Activated naive CD4-positive, alpha-beta T cell treated with anti-CD3 and anti-CD28 coated beads, Interleukin-2, amount 10 ng/mL, durations not matched to agents 7 days and 5 days (primary cell): ENCODE results near the gene FGGY.

ENCODE experiments used
- CTCF ChIA-PET: fragments of 350-600 bp; sonication (Branson Sonifier 250); formaldehyde crosslinking; loops from one replicate; lab custom pipeline; 2021; ENCODE audit warnings: antibody characterized with exemption; lab: Charles Lee
- DNase-seq: peaks from one replicate; pipeline ENCODE4 v3.0.0-alpha.2; 2020
- H3K27ac Mint-ChIP-seq: one replicate; pipeline ENCODE4 v1.8.0; 2021; ENCODE audit warnings: mild to moderate bottlenecking, moderate library complexity, mixed read lengths
- H3K27me3 Mint-ChIP-seq: one replicate; pipeline ENCODE4 v1.8.0; 2021; ENCODE audit warnings: mild to moderate bottlenecking, mixed read lengths
- H3K36me3 Mint-ChIP-seq: one replicate; pipeline ENCODE4 v1.8.0; 2021; ENCODE audit warnings: mixed read lengths
- H3K4me1 Mint-ChIP-seq: one replicate; pipeline ENCODE4 v1.8.0; 2021; ENCODE audit warnings: mixed read lengths
- H3K4me3 Mint-ChIP-seq: one replicate; pipeline ENCODE4 v1.8.0; 2021; ENCODE audit warnings: mild to moderate bottlenecking, moderate library complexity, mixed read lengths
- H3K9me3 Mint-ChIP-seq: one replicate; pipeline ENCODE4 v1.8.0; 2021; ENCODE audit warnings: mixed read lengths

The FGGY gene

GRCh38 chr1:59678493-59679228 is 381.8 kb downstream of the FGGY start:
- no peak for DNase-seq
- Mint-ChIP-seq H3K27me3 (no peaks in the 10 kb centered on the region), H3K4me1 (no peaks in the 10 kb centered on the region), H3K27ac (no peak overlapping the region), H3K9me3 (no peaks in the 10 kb centered on the region), H3K36me3 (no peaks in the 10 kb centered on the region), H3K4me3 (no peak overlapping the region)
- CTCF ChIA-PET, result interaction anchor here (0.5 to 0.7 kb wide), 2 partner anchors 14 to 1026 kb away, joined by 3 read pairs; no protein-coding TSS in a partner anchor

GRCh38 chr1:59680044-59680443 is 383.1 kb downstream of the FGGY start:
- CTCF ChIA-PET, result interaction anchor here (0.6 to 1.0 kb wide), 2 partner anchors 76 to 822 kb away, joined by 3 read pairs; no protein-coding TSS in a partner anchor

GRCh38 chr1:59682396-59683080 is 385.6 kb downstream of the FGGY start:
- H3K9me3 Mint-ChIP-seq, result no peaks in the 10 kb centered on the region
- DNase-seq, result no peak
- CTCF ChIA-PET, result no interaction called here
- H3K36me3 Mint-ChIP-seq, result no peaks in the 10 kb centered on the region
- H3K27ac Mint-ChIP-seq, result no peak overlapping the region
- no peak overlapping the region for H3K4me3 Mint-ChIP-seq
- no peaks in the 10 kb centered on the region for H3K27me3 Mint-ChIP-seq
- H3K4me1 Mint-ChIP-seq, result no peaks in the 10 kb centered on the region

More at GRCh38 chr1:59680044-59680443, 383.1 kb downstream of the FGGY start:
- Mint-ChIP-seq H3K4me3 (no peak overlapping the region), H3K9me3 (no peaks in the 10 kb centered on the region), H3K27me3 (no peaks in the 10 kb centered on the region), H3K27ac (no peak overlapping the region), H3K36me3 (no peaks in the 10 kb centered on the region), H3K4me1 (no peaks in the 10 kb centered on the region)
- DNase-seq, result no peak

- H3K27me3 Mint-ChIP-seq, result no peaks in the 10 kb centered on the region
- H3K9me3 Mint-ChIP-seq, result no peaks in the 10 kb centered on the region
- H3K27ac Mint-ChIP-seq, result no peak overlapping the region
- CTCF ChIA-PET, result no interaction called here
- DNase-seq, result no peak
- H3K4me1 Mint-ChIP-seq, result no peaks in the 10 kb centered on the region
- no peak overlapping the region for H3K4me3 Mint-ChIP-seq
- no peaks in the 10 kb centered on the region for H3K36me3 Mint-ChIP-seq
Measured at GRCh38 chr1:59683197-59683596, 386.3 kb downstream of the FGGY start.

- Mint-ChIP-seq H3K27ac (no peak overlapping the region), H3K9me3 (no peaks in the 10 kb centered on the region), H3K4me3 (no peak overlapping the region), H3K27me3 (no peaks in the 10 kb centered on the region), H3K36me3 (no peaks in the 10 kb centered on the region), H3K4me1 (no peaks in the 10 kb centered on the region)
- CTCF ChIA-PET, result interaction anchor here (1.2 kb wide), 1 partner anchor 35 kb away, joined by 3 read pairs; no protein-coding TSS in a partner anchor
- no peak for DNase-seq
Measured at GRCh38 chr1:59684698-59685097, 387.8 kb downstream of the FGGY start.

GRCh38 chr1:59685101-59685500 is 388.2 kb downstream of the FGGY start:
- no peaks in the 10 kb centered on the region for H3K9me3 Mint-ChIP-seq
- CTCF ChIA-PET, result interaction anchor here (1.2 kb wide), 1 partner anchor 34 kb away, joined by 3 read pairs; no protein-coding TSS in a partner anchor
- DNase-seq, result no peak

GRCh38 chr1:59685666-59686065 is 388.8 kb downstream of the FGGY start:
- no peaks in the 10 kb centered on the region for H3K27me3 Mint-ChIP-seq
- no peaks in the 10 kb centered on the region for H3K4me1 Mint-ChIP-seq
- CTCF ChIA-PET, result no interaction called here
- no peak overlapping the region for H3K27ac Mint-ChIP-seq
- no peaks in the 10 kb centered on the region for H3K9me3 Mint-ChIP-seq
- H3K4me3 Mint-ChIP-seq, result no peak overlapping the region
- H3K36me3 Mint-ChIP-seq, result no peaks in the 10 kb centered on the region
- no peak for DNase-seq

More at GRCh38 chr1:59685101-59685500, 388.2 kb downstream of the FGGY start:
- Mint-ChIP-seq H3K4me3 (no peak overlapping the region), H3K36me3 (no peaks in the 10 kb centered on the region), H3K4me1 (no peaks in the 10 kb centered on the region), H3K27ac (no peak overlapping the region), H3K27me3 (no peaks in the 10 kb centered on the region)

- no peak overlapping the region for H3K27ac Mint-ChIP-seq
- H3K27me3 Mint-ChIP-seq, result no peaks in the 10 kb centered on the region
- H3K4me1 Mint-ChIP-seq, result no peaks in the 10 kb centered on the region
- no peak overlapping the region for H3K4me3 Mint-ChIP-seq
- H3K36me3 Mint-ChIP-seq, result no peaks in the 10 kb centered on the region
- no peaks in the 10 kb centered on the region for H3K9me3 Mint-ChIP-seq
- DNase-seq, result no peak
- CTCF ChIA-PET, result interaction anchor here (1.6 kb wide), 1 partner anchor 13 kb away, joined by 4 read pairs; no protein-coding TSS in a partner anchor
Measured at GRCh38 chr1:59686170-59686569, 389.3 kb downstream of the FGGY start.

- H3K27ac Mint-ChIP-seq, result no peak overlapping the region
- no peaks in the 10 kb centered on the region for H3K36me3 Mint-ChIP-seq
- H3K27me3 Mint-ChIP-seq, result no peaks in the 10 kb centered on the region
- H3K4me1 Mint-ChIP-seq, result no peaks in the 10 kb centered on the region
- CTCF ChIA-PET, result interaction anchor here (1.6 to 1.8 kb wide), 2 partner anchors 12 to 73 kb away, joined by 4 read pairs; no protein-coding TSS in a partner anchor
- no peaks in the 10 kb centered on the region for H3K9me3 Mint-ChIP-seq
- no peak for DNase-seq
- no peak overlapping the region for H3K4me3 Mint-ChIP-seq
Measured at GRCh38 chr1:59686574-59686973, 389.7 kb downstream of the FGGY start.

GRCh38 chr1:59687081-59687480 is 390.2 kb downstream of the FGGY start:
- CTCF ChIA-PET, result interaction anchor here (1.6 to 1.8 kb wide), 2 partner anchors 12 to 72 kb away, joined by 4 read pairs; no protein-coding TSS in a partner anchor
- Mint-ChIP-seq H3K27ac (no peak overlapping the region), H3K9me3 (no peaks in the 10 kb centered on the region), H3K27me3 (no peaks in the 10 kb centered on the region), H3K4me1 (no peaks in the 10 kb centered on the region), H3K36me3 (no peaks in the 10 kb centered on the region), H3K4me3 (no peak overlapping the region)
- DNase-seq, result no peak

- Mint-ChIP-seq H3K27ac (no peak overlapping the region), H3K4me3 (no peak overlapping the region), H3K27me3 (no peaks in the 10 kb centered on the region), H3K36me3 (no peaks in the 10 kb centered on the region), H3K4me1 (no peaks in the 10 kb centered on the region), H3K9me3 (no peaks in the 10 kb centered on the region)
- CTCF ChIA-PET, result interaction anchor here (1.2 kb wide), 1 partner anchor 26 kb away, joined by 4 read pairs; no protein-coding TSS in a partner anchor
- DNase-seq, result no peak
Measured at GRCh38 chr1:59688976-59689375, 392.1 kb downstream of the FGGY start.

- Mint-ChIP-seq H3K4me3 (no peak overlapping the region), H3K27ac (no peak overlapping the region), H3K27me3 (no peaks in the 10 kb centered on the region), H3K4me1 (no peaks in the 10 kb centered on the region), H3K9me3 (no peaks in the 10 kb centered on the region), H3K36me3 (no peaks in the 10 kb centered on the region)
- DNase-seq, result no peak
- CTCF ChIA-PET, result interaction anchor here (0.6 to 1.2 kb wide), 3 partner anchors 9 to 27 kb away, joined by 3 to 4 read pairs (median 3); no protein-coding TSS in a partner anchor
Measured at GRCh38 chr1:59689730-59690129, 392.8 kb downstream of the FGGY start.

GRCh38 chr1:59690171-59690930 is 393.5 kb downstream of the FGGY start:
- Mint-ChIP-seq H3K4me3 (no peak overlapping the region), H3K36me3 (no peaks in the 10 kb centered on the region), H3K9me3 (no peaks in the 10 kb centered on the region), H3K4me1 (no peaks in the 10 kb centered on the region), H3K27me3 (no peaks in the 10 kb centered on the region), H3K27ac (no peak overlapping the region)
- DNase-seq, result no peak
- CTCF ChIA-PET, result interaction anchor here (1.0 to 1.2 kb wide), 2 partner anchors 9 to 27 kb away, joined by 3 to 4 read pairs; no protein-coding TSS in a partner anchor

GRCh38 chr1:59691261-59691660 is 394.4 kb downstream of the FGGY start:
- no peaks in the 10 kb centered on the region for H3K36me3 Mint-ChIP-seq
- no peaks in the 10 kb centered on the region for H3K27me3 Mint-ChIP-seq
- no peak overlapping the region for H3K27ac Mint-ChIP-seq
- no peak for DNase-seq
- CTCF ChIA-PET, result no interaction called here
- no peak overlapping the region for H3K4me3 Mint-ChIP-seq
- no peaks in the 10 kb centered on the region for H3K9me3 Mint-ChIP-seq
- peaks cover 2% of the 10 kb centered on the region for H3K4me1 Mint-ChIP-seq
